ENCODE results near the gene C4BPB.
"Not testable (repeated sequence)": the region's sequence is repeated elsewhere in the genome, so short reads cannot be mapped to it uniquely, and the experiment has no call there.

Gene C4BPB

GRCh38 chr1:207088701-207089626 lies at the start of gene C4BPB:
C4BPB (plus strand) TSS chr1:207088860; CDS start chr1:207089532, 672 bp downstream.
- H3K27ac ChIP-seq (ENCODE audit: low read length), result no peak within 1 kb of the TSS
- H3K4me3 ChIP-seq (ENCODE audit: low read length), result no peak within 1 kb of the TSS
- H3K27me3 ChIP-seq (ENCODE audit: control insufficient read depth, insufficient read depth, low read length), result no peaks in the 10 kb centered on the region
- no peaks in the 10 kb centered on the region for H3K4me1 ChIP-seq (ENCODE audit: control insufficient read depth, low read depth, low read length)
- no peak within 1 kb of the TSS for H3K9ac ChIP-seq (ENCODE audit: low read length)
- H3K36me3 ChIP-seq (ENCODE audit: control insufficient read depth, low read depth, low read length), result no peaks in the 10 kb centered on the region
- no peaks in the 10 kb centered on the region for H3K9me3 ChIP-seq (ENCODE audit: control insufficient read depth, low read depth, low read length)

- H3K9me3 ChIP-seq (ENCODE audit: control insufficient read depth, low read depth, low read length), result no peaks in the 10 kb centered on the region
- no peaks in the 10 kb centered on the region for H3K4me1 ChIP-seq (ENCODE audit: control insufficient read depth, low read depth, low read length)
- H3K4me3 ChIP-seq (ENCODE audit: low read length), result no peak overlapping the region
- no peaks in the 10 kb centered on the region for H3K27me3 ChIP-seq (ENCODE audit: control insufficient read depth, insufficient read depth, low read length)
- no peak overlapping the region for H3K27ac ChIP-seq (ENCODE audit: low read length)
- no peak overlapping the region for H3K9ac ChIP-seq (ENCODE audit: low read length)
- no peaks in the 10 kb centered on the region for H3K36me3 ChIP-seq (ENCODE audit: control insufficient read depth, low read depth, low read length)
These were observed 49.1 kb upstream of the C4BPB start for GRCh38 chr1:207039380-207040180.

- no peak overlapping the region for H3K9ac ChIP-seq (ENCODE audit: low read length)
- H3K9me3 ChIP-seq (ENCODE audit: control insufficient read depth, low read depth, low read length), result no peaks in the 10 kb centered on the region
- no peaks in the 10 kb centered on the region for H3K4me1 ChIP-seq (ENCODE audit: control insufficient read depth, low read depth, low read length)
- peaks cover 3% of the 10 kb centered on the region for H3K36me3 ChIP-seq (ENCODE audit: control insufficient read depth, low read depth, low read length)
- no peak overlapping the region for H3K4me3 ChIP-seq (ENCODE audit: low read length)
- H3K27ac ChIP-seq (ENCODE audit: low read length), result no peak overlapping the region
- no peaks in the 10 kb centered on the region for H3K27me3 ChIP-seq (ENCODE audit: control insufficient read depth, insufficient read depth, low read length)
These were observed 48.5 kb upstream of the C4BPB start for GRCh38 chr1:207040181-207040533.

GRCh38 chr1:207041397-207041796 lies 47.3 kb upstream of the C4BPB start:
- H3K9ac ChIP-seq (ENCODE audit: low read length), result not testable (repeated sequence)

GRCh38 chr1:207045453-207045852 lies 43.2 kb upstream of the C4BPB start:
- Histone ChIP-seq H3K36me3 (ENCODE audit: control insufficient read depth, low read depth, low read length) (peaks cover 36% of the 10 kb centered on the region), H3K27me3 (ENCODE audit: control insufficient read depth, insufficient read depth, low read length) (no peaks in the 10 kb centered on the region), H3K4me1 (ENCODE audit: control insufficient read depth, low read depth, low read length) (peaks cover 6% of the 10 kb centered on the region), H3K9me3 (ENCODE audit: control insufficient read depth, low read depth, low read length) (no peaks in the 10 kb centered on the region), H3K9ac (ENCODE audit: low read length) (no peak overlapping the region), H3K4me3 (ENCODE audit: low read length) (no peak overlapping the region), H3K27ac (ENCODE audit: low read length) (no peak overlapping the region)

More at GRCh38 chr1:207041397-207041796, 47.3 kb upstream of the C4BPB start:
- not testable (repeated sequence) for H3K27me3 ChIP-seq (ENCODE audit: control insufficient read depth, insufficient read depth, low read length); H3K4me3 ChIP-seq (ENCODE audit: low read length); H3K36me3 ChIP-seq (ENCODE audit: control insufficient read depth, low read depth, low read length); H3K4me1 ChIP-seq (ENCODE audit: control insufficient read depth, low read depth, low read length); H3K9me3 ChIP-seq (ENCODE audit: control insufficient read depth, low read depth, low read length); H3K27ac ChIP-seq (ENCODE audit: low read length)

- H3K27me3 ChIP-seq (ENCODE audit: control insufficient read depth, insufficient read depth, low read length), result no peaks in the 10 kb centered on the region
These were observed 41.2 kb upstream of the C4BPB start for GRCh38 chr1:207047505-207047904.

GRCh38 chr1:207048041-207048440 lies 40.6 kb upstream of the C4BPB start:
- H3K9ac ChIP-seq (ENCODE audit: low read length), result no peak overlapping the region
- peaks cover 11% of the 10 kb centered on the region for H3K4me1 ChIP-seq (ENCODE audit: control insufficient read depth, low read depth, low read length)
- H3K4me3 ChIP-seq (ENCODE audit: low read length), result no peak overlapping the region
- H3K9me3 ChIP-seq (ENCODE audit: control insufficient read depth, low read depth, low read length), result no peaks in the 10 kb centered on the region
- peaks cover 36% of the 10 kb centered on the region for H3K36me3 ChIP-seq (ENCODE audit: control insufficient read depth, low read depth, low read length)
- no peak overlapping the region for H3K27ac ChIP-seq (ENCODE audit: low read length)
- H3K27me3 ChIP-seq (ENCODE audit: control insufficient read depth, insufficient read depth, low read length), result no peaks in the 10 kb centered on the region

More at GRCh38 chr1:207047505-207047904, 41.2 kb upstream of the C4BPB start:
- H3K4me1 ChIP-seq (ENCODE audit: control insufficient read depth, low read depth, low read length), result peaks cover 11% of the 10 kb centered on the region
- H3K36me3 ChIP-seq (ENCODE audit: control insufficient read depth, low read depth, low read length), result peaks cover 36% of the 10 kb centered on the region
- no peaks in the 10 kb centered on the region for H3K9me3 ChIP-seq (ENCODE audit: control insufficient read depth, low read depth, low read length)
- no peak overlapping the region for H3K4me3 ChIP-seq (ENCODE audit: low read length)
- H3K9ac ChIP-seq (ENCODE audit: low read length), result no peak overlapping the region
- no peak overlapping the region for H3K27ac ChIP-seq (ENCODE audit: low read length)

- no peak overlapping the region for H3K27ac ChIP-seq (ENCODE audit: low read length)
- H3K4me3 ChIP-seq (ENCODE audit: low read length), result peak overlapping the region; percentile 96
- peaks cover 11% of the 10 kb centered on the region for H3K4me1 ChIP-seq (ENCODE audit: control insufficient read depth, low read depth, low read length)
- no peaks in the 10 kb centered on the region for H3K27me3 ChIP-seq (ENCODE audit: control insufficient read depth, insufficient read depth, low read length)
- H3K9ac ChIP-seq (ENCODE audit: low read length), result no peak overlapping the region
- H3K36me3 ChIP-seq (ENCODE audit: control insufficient read depth, low read depth, low read length), result peaks cover 36% of the 10 kb centered on the region
- no peaks in the 10 kb centered on the region for H3K9me3 ChIP-seq (ENCODE audit: control insufficient read depth, low read depth, low read length)
These were observed 39.6 kb upstream of the C4BPB start for GRCh38 chr1:207049054-207049453.

- H3K9ac ChIP-seq (ENCODE audit: low read length), result peak overlapping the region; percentile 92
- peak overlapping the region; percentile 96 for H3K4me3 ChIP-seq (ENCODE audit: low read length)
- H3K36me3 ChIP-seq (ENCODE audit: control insufficient read depth, low read depth, low read length), result peaks cover 36% of the 10 kb centered on the region
- H3K9me3 ChIP-seq (ENCODE audit: control insufficient read depth, low read depth, low read length), result no peaks in the 10 kb centered on the region
- no peak overlapping the region for H3K27ac ChIP-seq (ENCODE audit: low read length)
- H3K27me3 ChIP-seq (ENCODE audit: control insufficient read depth, insufficient read depth, low read length), result no peaks in the 10 kb centered on the region
- peaks cover 11% of the 10 kb centered on the region for H3K4me1 ChIP-seq (ENCODE audit: control insufficient read depth, low read depth, low read length)
These were observed 39.1 kb upstream of the C4BPB start for GRCh38 chr1:207049514-207049913.

- Histone ChIP-seq H3K27ac (ENCODE audit: low read length) (peak overlapping the region; percentile 79), H3K36me3 (ENCODE audit: control insufficient read depth, low read depth, low read length) (peaks cover 33% of the 10 kb centered on the region), H3K4me3 (ENCODE audit: low read length) (peak overlapping the region; percentile 96), H3K9ac (ENCODE audit: low read length) (peak overlapping the region; percentile 92), H3K27me3 (ENCODE audit: control insufficient read depth, insufficient read depth, low read length) (no peaks in the 10 kb centered on the region), H3K9me3 (ENCODE audit: control insufficient read depth, low read depth, low read length) (no peaks in the 10 kb centered on the region), H3K4me1 (ENCODE audit: control insufficient read depth, low read depth, low read length) (peaks cover 11% of the 10 kb centered on the region)
These were observed 38.7 kb upstream of the C4BPB start for GRCh38 chr1:207049974-207050391.

GRCh38 chr1:207050480-207051190 lies 38.0 kb upstream of the C4BPB start:
- peak overlapping the region; percentile 79 for H3K27ac ChIP-seq (ENCODE audit: low read length)
- peak overlapping the region; percentile 92 for H3K9ac ChIP-seq (ENCODE audit: low read length)
- peak overlapping the region; percentile 96 for H3K4me3 ChIP-seq (ENCODE audit: low read length)
- H3K4me1 ChIP-seq (ENCODE audit: control insufficient read depth, low read depth, low read length), result peaks cover 11% of the 10 kb centered on the region
- H3K9me3 ChIP-seq (ENCODE audit: control insufficient read depth, low read depth, low read length), result no peaks in the 10 kb centered on the region
- no peaks in the 10 kb centered on the region for H3K27me3 ChIP-seq (ENCODE audit: control insufficient read depth, insufficient read depth, low read length)
- H3K36me3 ChIP-seq (ENCODE audit: control insufficient read depth, low read depth, low read length), result peaks cover 30% of the 10 kb centered on the region

Data from iPS-18a (cell line).